Measurements from ENCODE around the gene CENPU. TPM values are rescaled to one million over a fixed set of nuclear protein-coding genes. Genes with fewer than 3 reads are reported as not detected.

The CENPU gene
- total and polyA plus RNA-seq, 2 of the 13 experiments (the other 11 are each of a cell fraction or from before 2014, with no cell fraction given), result 11.7 to 35.8 TPM

DNA sequence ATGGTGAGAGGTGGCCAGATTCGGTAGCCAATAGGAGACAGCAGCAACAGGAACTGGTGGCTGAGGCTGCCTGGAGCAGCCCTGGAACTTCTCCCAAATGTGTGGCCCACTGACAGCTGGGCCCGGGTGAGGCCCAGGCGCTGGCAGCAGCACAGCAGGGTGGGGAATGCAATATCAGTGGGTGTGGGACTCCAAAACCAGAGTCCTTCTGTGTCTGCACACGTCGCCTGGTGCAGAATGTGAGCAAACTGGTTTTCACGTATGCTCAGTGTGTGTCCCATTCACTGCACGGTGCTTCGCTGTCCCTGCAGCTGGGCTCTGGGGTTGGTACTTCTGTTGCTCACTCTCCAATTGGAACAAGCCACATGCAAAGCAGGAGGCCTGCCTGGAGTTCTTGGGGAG lies 14.4 kb upstream of the CENPU start (continued):
- TF ChIP-seq, protein P1, sequence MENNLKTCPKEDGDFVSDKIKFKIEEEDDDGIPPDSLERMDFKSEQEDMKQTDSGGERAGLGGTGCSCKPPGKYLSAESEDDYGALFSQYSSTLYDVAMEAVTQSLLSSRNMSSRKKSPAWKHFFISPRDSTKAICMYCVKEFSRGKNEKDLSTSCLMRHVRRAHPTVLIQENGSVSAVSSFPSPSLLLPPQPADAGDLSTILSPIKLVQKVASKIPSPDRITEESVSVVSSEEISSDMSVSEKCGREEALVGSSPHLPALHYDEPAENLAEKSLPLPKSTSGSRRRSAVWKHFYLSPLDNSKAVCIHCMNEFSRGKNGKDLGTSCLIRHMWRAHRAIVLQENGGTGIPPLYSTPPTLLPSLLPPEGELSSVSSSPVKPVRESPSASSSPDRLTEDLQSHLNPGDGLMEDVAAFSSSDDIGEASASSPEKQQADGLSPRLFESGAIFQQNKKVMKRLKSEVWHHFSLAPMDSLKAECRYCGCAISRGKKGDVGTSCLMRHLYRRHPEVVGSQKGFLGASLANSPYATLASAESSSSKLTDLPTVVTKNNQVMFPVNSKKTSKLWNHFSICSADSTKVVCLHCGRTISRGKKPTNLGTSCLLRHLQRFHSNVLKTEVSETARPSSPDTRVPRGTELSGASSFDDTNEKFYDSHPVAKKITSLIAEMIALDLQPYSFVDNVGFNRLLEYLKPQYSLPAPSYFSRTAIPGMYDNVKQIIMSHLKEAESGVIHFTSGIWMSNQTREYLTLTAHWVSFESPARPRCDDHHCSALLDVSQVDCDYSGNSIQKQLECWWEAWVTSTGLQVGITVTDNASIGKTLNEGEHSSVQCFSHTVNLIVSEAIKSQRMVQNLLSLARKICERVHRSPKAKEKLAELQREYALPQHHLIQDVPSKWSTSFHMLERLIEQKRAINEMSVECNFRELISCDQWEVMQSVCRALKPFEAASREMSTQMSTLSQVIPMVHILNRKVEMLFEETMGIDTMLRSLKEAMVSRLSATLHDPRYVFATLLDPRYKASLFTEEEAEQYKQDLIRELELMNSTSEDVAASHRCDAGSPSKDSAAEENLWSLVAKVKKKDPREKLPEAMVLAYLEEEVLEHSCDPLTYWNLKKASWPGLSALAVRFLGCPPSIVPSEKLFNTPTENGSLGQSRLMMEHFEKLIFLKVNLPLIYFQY (CRISPR knock-in tag; IDR thresholded peaks at IDR 0.05; ENCODE audit: borderline replicate concordance), result no peak
- TF ChIP-seq HDAC2 (CRISPR knock-in tag; IDR thresholded peaks at IDR 0.05), result no peak

DNA sequence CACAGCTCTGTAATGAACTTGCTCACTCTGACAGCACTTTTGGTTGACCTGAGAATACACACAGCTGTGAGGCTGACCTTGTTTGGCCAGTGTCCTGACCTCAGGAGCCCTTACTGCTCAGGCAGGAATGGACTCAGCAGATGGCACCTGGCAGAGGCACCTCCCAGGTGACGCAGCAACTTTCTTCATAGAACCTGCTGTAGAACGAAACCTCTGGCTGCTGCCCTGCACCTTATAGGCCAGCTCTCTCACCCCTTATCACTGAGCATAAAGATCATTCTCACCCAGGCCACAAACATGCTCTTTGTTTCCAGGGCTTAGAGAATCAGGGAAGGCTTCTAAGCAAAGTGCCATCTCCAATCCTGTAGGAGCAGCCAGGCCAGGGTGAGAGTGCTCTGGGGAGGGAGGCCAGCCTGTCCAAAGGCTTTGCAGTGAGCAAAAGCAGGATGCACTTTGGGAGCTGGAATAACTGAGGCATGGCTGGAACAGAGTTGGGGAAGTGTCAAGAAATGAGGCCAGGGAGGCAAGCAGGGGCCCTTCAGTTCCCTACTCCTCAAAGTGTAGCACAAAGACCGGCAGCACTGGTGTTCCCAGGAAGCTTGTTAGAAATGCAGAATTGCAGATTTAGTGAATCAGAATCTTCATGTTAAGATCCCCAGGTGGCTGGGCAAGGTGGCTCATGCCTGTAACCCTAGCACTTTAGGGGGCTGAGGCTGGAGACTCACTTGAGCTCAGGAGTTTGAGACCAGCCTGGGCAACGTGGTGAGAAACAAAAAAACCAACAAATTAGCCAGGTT lies 13.3 kb upstream of the CENPU start:
- H3K4me2 ChIP-seq (ENCODE audit: low read depth, low read length), result peak overlapping the region; percentile 63
- H2AFZ ChIP-seq (ENCODE audit: low read length), result no peak overlapping the region
- 8% methylated on average over 4 of the region's 4 CpGs for WGBS (ENCODE audit: low lambda C conversion rate)
- H4K20me1 ChIP-seq (ENCODE audit: insufficient read depth, low read length), result no peaks in the 10 kb centered on the region
- H3K9ac ChIP-seq (ENCODE audit: insufficient read depth, low read depth, low read length), result no peak overlapping the region
- no peaks in the 10 kb centered on the region for H3K36me3 ChIP-seq (replicated peaks in 1 of 2; ENCODE audit: control insufficient read depth in 1 of 2, insufficient read depth in 2 of 2, low read length in 2 of 2)
- no peaks in the 10 kb centered on the region for H3K27me3 ChIP-seq (ENCODE audit: control insufficient read depth in 1 of 2, insufficient read depth in 2 of 2, low read length in 2 of 2)
- no TSS peak for BruUV-seq (replicated peaks)
- H3K79me2 ChIP-seq (ENCODE audit: insufficient read depth, low read length), result no peaks in the 10 kb centered on the region
- peak overlapping the region in 1 of 3 experiments; percentile 9; a peak in 1 of 6 replicates for H3K4me3 ChIP-seq (replicated peaks in 1 of 3; ENCODE audit: insufficient read depth in 1 of 3, low read depth in 2 of 3, low read length in 3 of 3)
- ChIA-PET POLR2A (interaction anchor here (2.5 kb wide), 1 partner anchor 13 kb away, joined by 8 read pairs; the partner anchor contains the start of gene CENPU), CTCF (ENCODE audit: low intra/inter-chr PET ratio, low total read pairs) (no interaction called here)
- intact Hi-C loops (cut with micrococcal nuclease; ENCODE audit: unreplicated experiment), result loop anchor here (2.0 to 10.0 kb wide), 4 partner anchors 65 to 1288 kb away; no protein-coding TSS in a partner anchor
- in situ Hi-C loops (cut with HindIII; ENCODE audit: extremely low pct_ligation_motif_present, low pct_unique_long_range_greater_than_20kb), result loop anchor here (5.0 to 10.0 kb wide), 2 partner anchors 78 to 235 kb away; partner anchors contain the start of gene ACSL1
- peaks cover 52% of the 10 kb centered on the region for H3K4me1 ChIP-seq (ENCODE audit: insufficient read depth, low read length)
- H3K9me3 ChIP-seq (ENCODE audit: low read length), result no peaks in the 10 kb centered on the region
- ATAC-seq (peak; percentile 81), DNase-seq (ENCODE audit: low spot score) (peak; percentile 76), FAIRE-seq (peak; percentile 71)
- peak overlapping the region; percentile 24 for H3K27ac ChIP-seq (ENCODE audit: extremely low read length, insufficient read depth, low read length)
- TF ChIP-seq ZEB1 (IDR thresholded peaks at IDR 0.05; ENCODE audit: insufficient replicate concordance, low read depth) (peak; percentile 54), FOXA1 (IDR thresholded peaks at IDR 0.05) (no peak), FOXA1 (CRISPR knock-in tag; IDR thresholded peaks at IDR 0.05) (peak; percentile 44), TFDP2 (CRISPR knock-in tag; IDR thresholded peaks at IDR 0.05) (no peak), NR2F2 (IDR thresholded peaks at IDR 0.05; ENCODE audit: borderline replicate concordance, low read depth) (peak; percentile 43; the same call in 1 of the 2 replicates), ELF3 (CRISPR knock-in tag; IDR thresholded peaks at IDR 0.05) (no peak), NCOA5 (CRISPR knock-in tag; IDR thresholded peaks at IDR 0.05) (no peak), THRA (CRISPR knock-in tag; IDR thresholded peaks at IDR 0.05; ENCODE audit: borderline replicate concordance) (peak; percentile 98)
- TF ChIP-seq, protein P2, sequence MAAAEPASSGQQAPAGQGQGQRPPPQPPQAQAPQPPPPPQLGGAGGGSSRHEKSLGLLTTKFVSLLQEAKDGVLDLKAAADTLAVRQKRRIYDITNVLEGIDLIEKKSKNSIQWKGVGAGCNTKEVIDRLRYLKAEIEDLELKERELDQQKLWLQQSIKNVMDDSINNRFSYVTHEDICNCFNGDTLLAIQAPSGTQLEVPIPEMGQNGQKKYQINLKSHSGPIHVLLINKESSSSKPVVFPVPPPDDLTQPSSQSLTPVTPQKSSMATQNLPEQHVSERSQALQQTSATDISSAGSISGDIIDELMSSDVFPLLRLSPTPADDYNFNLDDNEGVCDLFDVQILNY (CRISPR knock-in tag; conservative IDR thresholded peaks at IDR 0.05), result no peak
- TF ChIP-seq, protein P3, sequence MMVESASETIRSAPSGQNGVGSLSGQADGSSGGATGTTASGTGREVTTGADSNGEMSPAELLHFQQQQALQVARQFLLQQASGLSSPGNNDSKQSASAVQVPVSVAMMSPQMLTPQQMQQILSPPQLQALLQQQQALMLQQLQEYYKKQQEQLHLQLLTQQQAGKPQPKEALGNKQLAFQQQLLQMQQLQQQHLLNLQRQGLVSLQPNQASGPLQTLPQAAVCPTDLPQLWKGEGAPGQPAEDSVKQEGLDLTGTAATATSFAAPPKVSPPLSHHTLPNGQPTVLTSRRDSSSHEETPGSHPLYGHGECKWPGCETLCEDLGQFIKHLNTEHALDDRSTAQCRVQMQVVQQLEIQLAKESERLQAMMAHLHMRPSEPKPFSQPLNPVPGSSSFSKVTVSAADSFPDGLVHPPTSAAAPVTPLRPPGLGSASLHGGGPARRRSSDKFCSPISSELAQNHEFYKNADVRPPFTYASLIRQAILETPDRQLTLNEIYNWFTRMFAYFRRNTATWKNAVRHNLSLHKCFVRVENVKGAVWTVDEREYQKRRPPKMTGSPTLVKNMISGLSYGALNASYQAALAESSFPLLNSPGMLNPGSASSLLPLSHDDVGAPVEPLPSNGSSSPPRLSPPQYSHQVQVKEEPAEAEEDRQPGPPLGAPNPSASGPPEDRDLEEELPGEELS (CRISPR knock-in tag; IDR thresholded peaks at IDR 0.05), result 0 out of 2 replicates have a peak, but pooled peaks have one; percentile 20
